ENCODE measurements around the gene MCTP1.

The MCTP1 gene

DNA sequence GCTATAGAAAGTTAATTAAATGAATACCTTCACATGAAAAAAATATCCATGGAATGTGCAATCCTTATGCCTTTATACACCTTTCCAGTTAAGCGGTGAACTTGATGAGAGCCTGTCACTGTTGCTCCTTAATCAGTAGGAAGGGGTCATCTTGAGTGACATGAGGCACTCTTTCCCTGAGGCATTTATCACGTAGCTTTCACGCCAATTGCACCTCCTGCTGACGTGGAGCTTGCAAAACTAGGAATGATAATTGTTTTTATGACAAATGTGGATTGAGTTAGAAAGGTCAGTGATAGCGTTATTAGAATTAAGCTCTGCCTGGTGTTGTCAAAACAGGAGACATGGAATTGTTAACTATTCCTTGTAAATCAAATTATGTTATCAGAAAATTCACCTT, 586.7 kb downstream of the MCTP1 start:
- DNase-seq, result no peak
- Histone ChIP-seq H3K4me3 (ENCODE audit: low read depth, low read length) (no peak overlapping the region), H3K27me3 (replicated peaks) (no peaks in the 10 kb centered on the region), H3K36me3 (replicated peaks) (no peaks in the 10 kb centered on the region), H3K27ac (no peak overlapping the region)
- no peak for TF ChIP-seq CTCF (IDR thresholded peaks at IDR 0.05; ENCODE audit: low read depth, low read length, missing control alignments)
- in situ Hi-C loops (cut with HindIII; ENCODE audit: low pct_ligation_motif_present, low sequenced_read_pairs), result no loop called here

- no peak overlapping the region for H3K4me3 ChIP-seq (ENCODE audit: low read depth, low read length)
- in situ Hi-C loops (cut with HindIII; ENCODE audit: low pct_ligation_motif_present, low sequenced_read_pairs), result no loop called here
- no peak for TF ChIP-seq CTCF (IDR thresholded peaks at IDR 0.05; ENCODE audit: low read depth, low read length, missing control alignments)
- no peaks in the 10 kb centered on the region for H3K36me3 ChIP-seq (replicated peaks)
- no peak for DNase-seq
- H3K27ac ChIP-seq, result no peak overlapping the region
- H3K27me3 ChIP-seq (replicated peaks), result no peaks in the 10 kb centered on the region
Observed at GRCh38 chr5:94694671-94695070, 590.2 kb downstream of the MCTP1 start.

- in situ Hi-C loops (cut with HindIII; ENCODE audit: low pct_ligation_motif_present, low sequenced_read_pairs), result no loop called here
- H3K27ac ChIP-seq, result no peak overlapping the region
- no peak overlapping the region for H3K4me3 ChIP-seq (ENCODE audit: low read depth, low read length)
- no peak for DNase-seq
- no peaks in the 10 kb centered on the region for H3K36me3 ChIP-seq (replicated peaks)
- H3K27me3 ChIP-seq (replicated peaks), result no peaks in the 10 kb centered on the region
- TF ChIP-seq CTCF (IDR thresholded peaks at IDR 0.05; ENCODE audit: low read depth, low read length, missing control alignments), result no peak
Observed at GRCh38 chr5:94693845-94694370, 591.0 kb downstream of the MCTP1 start.

GRCh38 chr5:94693043-94693822, 591.7 kb downstream of the MCTP1 start:
- Histone ChIP-seq H3K36me3 (replicated peaks) (no peaks in the 10 kb centered on the region), H3K27ac (peak overlapping the region; percentile 36), H3K4me3 (ENCODE audit: low read depth, low read length) (no peak overlapping the region), H3K27me3 (replicated peaks) (no peaks in the 10 kb centered on the region)
- peak; percentile 74 for DNase-seq
- in situ Hi-C loops (cut with HindIII; ENCODE audit: low pct_ligation_motif_present, low sequenced_read_pairs), result no loop called here
- TF ChIP-seq CTCF (IDR thresholded peaks at IDR 0.05; ENCODE audit: low read depth, low read length, missing control alignments), result peak; percentile 18

GRCh38 chr5:94692581-94692980, 592.3 kb downstream of the MCTP1 start:
- Histone ChIP-seq H3K36me3 (replicated peaks) (no peaks in the 10 kb centered on the region), H3K27me3 (replicated peaks) (no peaks in the 10 kb centered on the region), H3K27ac (no peak overlapping the region), H3K4me3 (ENCODE audit: low read depth, low read length) (no peak overlapping the region)
- in situ Hi-C loops (cut with HindIII; ENCODE audit: low pct_ligation_motif_present, low sequenced_read_pairs), result no loop called here
- TF ChIP-seq CTCF (IDR thresholded peaks at IDR 0.05; ENCODE audit: low read depth, low read length, missing control alignments), result no peak
- DNase-seq, result no peak

Data from brain microvascular endothelial cell (primary cell).